ENCODE results near the gene ADCY4. TPM values are rescaled to one million over a fixed set of nuclear protein-coding genes. Genes with fewer than 3 reads are reported as not detected.

Gene ADCY4
- total and polyA plus RNA-seq, 2 of the 13 experiments (the other 11 are each of a cell fraction or from before 2014, with no cell fraction given), result 0.03 TPM; not detected in 1

- no peak; the same call in 1 of the 2 replicates for TF ChIP-seq ZFP1 (CRISPR knock-in tag; IDR thresholded peaks at IDR 0.05)
- TF ChIP-seq RXRA (CRISPR knock-in tag; IDR thresholded peaks at IDR 0.05), result no peak
- peak; percentile 43; the same call in 1 of the 2 replicates for TF ChIP-seq ETV6 (CRISPR knock-in tag; conservative IDR thresholded peaks at IDR 0.05)
- no peak; the same call in 1 of the 2 replicates for TF ChIP-seq NR2C2 (CRISPR knock-in tag; IDR thresholded peaks at IDR 0.05; ENCODE audit: borderline replicate concordance)
- no peak for TF ChIP-seq NBN (conservative IDR thresholded peaks at IDR 0.05)
- no peak for TF ChIP-seq TSC22D2 (CRISPR knock-in tag; IDR thresholded peaks at IDR 0.05; ENCODE audit: borderline replicate concordance)
- TF ChIP-seq MEIS2 (CRISPR knock-in tag; IDR thresholded peaks at IDR 0.05), result no peak
- no peak for TF ChIP-seq NFYC (CRISPR knock-in tag; IDR thresholded peaks at IDR 0.05)
- TF ChIP-seq MYPOP (CRISPR knock-in tag; IDR thresholded peaks at IDR 0.05), result no peak
- TF ChIP-seq HNRNPH1 (optimal IDR thresholded peaks at IDR 0.05; ENCODE audit: low read depth, low read length), result no peak
- no peak for TF ChIP-seq ZNF513 (CRISPR knock-in tag; conservative IDR thresholded peaks at IDR 0.05)
- TF ChIP-seq AFF4 (CRISPR knock-in tag; IDR thresholded peaks at IDR 0.05), result no peak; the same call in 1 of the 2 replicates
- no peak for TF ChIP-seq NKX3-1 (CRISPR knock-in tag; IDR thresholded peaks at IDR 0.05)
- no peak; the same call in 1 of the 2 replicates for TF ChIP-seq ZNF225 (CRISPR knock-in tag; IDR thresholded peaks at IDR 0.05)
- TF ChIP-seq NCOR1 (IDR thresholded peaks at IDR 0.05; ENCODE audit: borderline replicate concordance, low read length), result no peak
- TF ChIP-seq ATAD3A (CRISPR knock-in tag; IDR thresholded peaks at IDR 0.05), result no peak
- no peak for TF ChIP-seq ZNF687 (CRISPR knock-in tag; IDR thresholded peaks at IDR 0.05)
- TF ChIP-seq ADNP (CRISPR knock-in tag; IDR thresholded peaks at IDR 0.05), result no peak
- TF ChIP-seq CREBL2 (CRISPR knock-in tag; IDR thresholded peaks at IDR 0.05; ENCODE audit: borderline replicate concordance), result 0 out of 2 replicates have a peak, but pooled peaks have one; percentile 19
Observed at GRCh38 chr14:24297190-24297964, 37.5 kb downstream of the ADCY4 start (continued).

Data from HepG2 (cell line).